Mucosa of rectum (tissue), 2 donors: ENCODE results near the gene OR51V1.

Experiments used
- H3K27ac ChIP-seq, 2 donors: one replicate each; pipeline ENCODE4 v1.7.0; 2013; ENCODE audit warnings: inconsistent platforms in 2 of 2, low read depth in 2 of 2, low read length in 2 of 2
- H3K27me3 ChIP-seq, 2 donors: one replicate each; pipeline ENCODE4 v1.7.0; 2013; ENCODE audit warnings: low read length in 2 of 2; ENCODE audit not compliant: control insufficient read depth in 2 of 2, insufficient read depth in 2 of 2
- H3K36me3 ChIP-seq, 2 donors: one replicate each; pipeline ENCODE4 v1.7.0; 2013; ENCODE audit warnings: low read length in 2 of 2; ENCODE audit not compliant: control insufficient read depth in 2 of 2, insufficient read depth in 2 of 2
- H3K4me1 ChIP-seq, 2 donors: one replicate each; pipeline ENCODE4 v1.7.0; 2013; ENCODE audit warnings: low read length in 2 of 2, mild to moderate bottlenecking in 1 of 2; ENCODE audit not compliant: control insufficient read depth in 2 of 2, insufficient read depth in 2 of 2
- H3K4me3 ChIP-seq, 2 donors: one replicate each; pipeline ENCODE4 v1.7.0; 2013; ENCODE audit warnings: low read length in 2 of 2
- H3K9ac ChIP-seq, 2 donors: one replicate each; pipeline ENCODE4 v1.7.0; 2013; ENCODE audit warnings: low read length in 2 of 2, low read depth in 1 of 2, mild to moderate bottlenecking in 1 of 2
- H3K9me3 ChIP-seq, 2 donors: one replicate each; pipeline ENCODE4 v1.7.0; 2013; ENCODE audit warnings: low read length in 2 of 2; ENCODE audit not compliant: control insufficient read depth in 2 of 2
- donor health status: healthy.
- donor health status: Normal muscosa, but diverticular disease.

OR51V1 gene

GRCh38 chr11:5223686-5224085, 23.2 kb upstream of the OR51V1 start:
- H3K36me3 ChIP-seq: no peaks in the 10 kb centered on the region
- no peaks in the 10 kb centered on the region for H3K27me3 ChIP-seq
- H3K4me1 ChIP-seq: no peaks in the 10 kb centered on the region
- no peaks in the 10 kb centered on the region for H3K9me3 ChIP-seq
- H3K27ac ChIP-seq: no peak overlapping the region
- no peak overlapping the region for H3K4me3 ChIP-seq
- H3K9ac ChIP-seq: no peak overlapping the region

- H3K4me3 ChIP-seq: no peak overlapping the region
- H3K36me3 ChIP-seq: no peaks in the 10 kb centered on the region
- H3K9ac ChIP-seq: no peak overlapping the region
- no peaks in the 10 kb centered on the region for H3K27me3 ChIP-seq
- H3K27ac ChIP-seq: no peak overlapping the region
- H3K4me1 ChIP-seq: no peaks in the 10 kb centered on the region
- H3K9me3 ChIP-seq: no peaks in the 10 kb centered on the region
Measured at GRCh38 chr11:5223146-5223545, 22.7 kb upstream of the OR51V1 start.

GRCh38 chr11:5210376-5210885, 9.9 kb upstream of the OR51V1 start:
- no peak overlapping the region for H3K27ac ChIP-seq
- no peak overlapping the region for H3K4me3 ChIP-seq
- H3K4me1 ChIP-seq: no peaks in the 10 kb centered on the region
- H3K36me3 ChIP-seq: no peaks in the 10 kb centered on the region
- H3K9me3 ChIP-seq: no peaks in the 10 kb centered on the region
- H3K9ac ChIP-seq: no peak overlapping the region
- H3K27me3 ChIP-seq: no peaks in the 10 kb centered on the region

- no peak overlapping the region for H3K4me3 ChIP-seq
- no peak overlapping the region for H3K9ac ChIP-seq
- no peak overlapping the region for H3K27ac ChIP-seq
- no peaks in the 10 kb centered on the region for H3K4me1 ChIP-seq
- H3K27me3 ChIP-seq: no peaks in the 10 kb centered on the region
- no peaks in the 10 kb centered on the region for H3K36me3 ChIP-seq
- no peaks in the 10 kb centered on the region for H3K9me3 ChIP-seq
Measured at GRCh38 chr11:5204787-5205186, 4.3 kb upstream of the OR51V1 start.

GRCh38 chr11:5203366-5203765, 2.9 kb upstream of the OR51V1 start:
- Histone ChIP-seq H3K9ac (no peak overlapping the region), H3K36me3 (no peaks in the 10 kb centered on the region), H3K27ac (no peak overlapping the region), H3K27me3 (no peaks in the 10 kb centered on the region), H3K4me1 (no peaks in the 10 kb centered on the region), H3K9me3 (no peaks in the 10 kb centered on the region), H3K4me3 (no peak overlapping the region)

GRCh38 chr11:5198285-5198684, 2.2 kb downstream of the OR51V1 start:
- H3K4me3 ChIP-seq: no peak overlapping the region
- no peaks in the 10 kb centered on the region for H3K27me3 ChIP-seq
- no peaks in the 10 kb centered on the region for H3K4me1 ChIP-seq
- no peaks in the 10 kb centered on the region for H3K36me3 ChIP-seq
- H3K27ac ChIP-seq: no peak overlapping the region
- no peaks in the 10 kb centered on the region for H3K9me3 ChIP-seq
- no peak overlapping the region for H3K9ac ChIP-seq

- Histone ChIP-seq H3K36me3 (no peaks in the 10 kb centered on the region), H3K27me3 (no peaks in the 10 kb centered on the region), H3K4me1 (no peaks in the 10 kb centered on the region), H3K9me3 (no peaks in the 10 kb centered on the region), H3K27ac (no peak overlapping the region), H3K9ac (no peak overlapping the region), H3K4me3 (no peak overlapping the region)
Measured at GRCh38 chr11:5197536-5197935, 2.9 kb downstream of the OR51V1 start.

GRCh38 chr11:5196731-5197130, 3.8 kb downstream of the OR51V1 start:
- H3K4me3 ChIP-seq: no peak overlapping the region
- no peaks in the 10 kb centered on the region for H3K9me3 ChIP-seq
- no peaks in the 10 kb centered on the region for H3K4me1 ChIP-seq
- no peaks in the 10 kb centered on the region for H3K27me3 ChIP-seq
- H3K27ac ChIP-seq: no peak overlapping the region
- H3K36me3 ChIP-seq: no peaks in the 10 kb centered on the region
- no peak overlapping the region for H3K9ac ChIP-seq

GRCh38 chr11:5196067-5196466, 4.4 kb downstream of the OR51V1 start:
- H3K9ac ChIP-seq: no peak overlapping the region
- H3K9me3 ChIP-seq: no peaks in the 10 kb centered on the region
- H3K4me3 ChIP-seq: no peak overlapping the region
- no peaks in the 10 kb centered on the region for H3K4me1 ChIP-seq
- no peaks in the 10 kb centered on the region for H3K27me3 ChIP-seq
- H3K36me3 ChIP-seq: no peaks in the 10 kb centered on the region
- no peak overlapping the region for H3K27ac ChIP-seq

- Histone ChIP-seq H3K4me1 (no peaks in the 10 kb centered on the region), H3K36me3 (no peaks in the 10 kb centered on the region), H3K4me3 (no peak overlapping the region), H3K9me3 (no peaks in the 10 kb centered on the region), H3K27me3 (no peaks in the 10 kb centered on the region), H3K27ac (no peak overlapping the region), H3K9ac (no peak overlapping the region)
Measured at GRCh38 chr11:5192738-5193137, 7.7 kb downstream of the OR51V1 start.

GRCh38 chr11:5188201-5188600, 12.3 kb downstream of the OR51V1 start:
- H3K9me3 ChIP-seq: no peaks in the 10 kb centered on the region
- no peak overlapping the region for H3K27ac ChIP-seq
- H3K4me3 ChIP-seq: no peak overlapping the region
- no peak overlapping the region for H3K9ac ChIP-seq
- H3K36me3 ChIP-seq: no peaks in the 10 kb centered on the region
- H3K4me1 ChIP-seq: no peaks in the 10 kb centered on the region
- no peaks in the 10 kb centered on the region for H3K27me3 ChIP-seq
